ENCODE measurements around the gene TNFRSF12A. TPM values are rescaled to one million over a fixed set of nuclear protein-coding genes. Genes with fewer than 3 reads are reported as not detected.

Gene TNFRSF12A
- total and polyA plus RNA-seq, 9 of the 15 experiments (the other 6 are each of a cell fraction or from before 2014, with no cell fraction given) = 0.41 to 61.8 (median 26.5) TPM

DNA sequence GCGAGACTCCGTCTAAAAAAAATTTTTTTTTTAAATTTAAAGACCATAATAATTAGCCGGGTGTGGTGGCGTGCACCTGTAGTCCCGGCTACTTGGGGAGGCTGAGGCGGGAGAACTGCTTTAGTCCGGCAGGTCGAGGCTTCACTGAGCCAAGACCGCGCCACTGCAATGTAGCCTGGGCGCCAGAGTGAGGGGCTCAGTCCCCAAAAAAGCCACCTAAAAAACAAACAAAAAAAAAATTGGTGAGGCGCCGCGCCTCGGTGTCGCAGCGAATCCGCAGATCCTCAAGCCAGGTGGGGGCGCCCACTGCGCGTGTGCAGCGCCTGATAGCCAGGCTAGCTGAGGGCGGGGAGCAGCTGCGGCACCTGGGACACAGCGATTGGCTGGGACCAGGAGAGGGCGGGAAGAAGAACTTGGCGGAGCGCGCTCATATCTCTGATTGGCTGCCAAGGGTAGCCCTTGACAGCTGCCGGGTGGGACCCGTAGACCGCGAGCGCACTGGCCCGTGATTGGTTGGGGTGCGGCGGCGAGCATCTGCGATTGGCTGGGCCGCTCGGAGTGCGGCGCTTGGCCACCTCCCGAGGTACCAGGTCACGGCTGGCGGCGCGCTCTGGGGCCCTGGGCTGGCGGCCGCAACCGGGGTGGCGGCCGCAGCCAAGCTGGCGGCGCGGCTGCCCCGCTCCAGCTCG is 16.4 kb upstream of the TNFRSF12A start (continued):
- TF ChIP-seq RBBP5 (IDR thresholded peaks at IDR 0.05; ENCODE audit: borderline replicate concordance, insufficient read depth, low read length, poor library complexity, severe bottlenecking) (no peak), SMARCB1 (IDR thresholded peaks at IDR 0.05; ENCODE audit: insufficient read length, low read depth) (no peak), CC2D1A (IDR thresholded peaks at IDR 0.05) (peak; percentile 76), GATA2 (CRISPR knock-in tag; IDR thresholded peaks at IDR 0.05) (no peak), PHF21A (IDR thresholded peaks at IDR 0.05; ENCODE audit: borderline replicate concordance, low read depth) (peak; percentile 86; the same call in 1 of the 2 replicates), POLR2G (IDR thresholded peaks at IDR 0.05; ENCODE audit: low read depth, low read length) (peak; percentile 63), PHF8 (IDR thresholded peaks at IDR 0.05; ENCODE audit: borderline replicate concordance, low read length) (no peak), ZFP1 (CRISPR knock-in tag; IDR thresholded peaks at IDR 0.05) (no peak), SP2 (IDR thresholded peaks at IDR 0.05; ENCODE audit: extremely low read depth, low read depth, low read length, poor library complexity, severe bottlenecking) (peak; percentile 81), NFXL1 (CRISPR knock-in tag; IDR thresholded peaks at IDR 0.05) (no peak), SNRNP70 (optimal IDR thresholded peaks at IDR 0.05; ENCODE audit: low read depth, low read length) (no peak), YY1 (IDR thresholded peaks at IDR 0.05; ENCODE audit: borderline replicate concordance in 1 of 3, control insufficient read depth in 1 of 3, extremely low read depth in 1 of 3, insufficient read depth in 3 of 3, insufficient read length in 1 of 3, insufficient replicate concordance in 2 of 3, low read depth in 1 of 3, low read length in 2 of 3) (peak in 2 of 3 experiments; percentile 22 to 27), STAG1 (CRISPR knock-in tag; IDR thresholded peaks at IDR 0.05; ENCODE audit: borderline replicate concordance) (peak; percentile 19; the same call in 1 of the 2 replicates)
- TF ChIP-seq, protein P1, sequence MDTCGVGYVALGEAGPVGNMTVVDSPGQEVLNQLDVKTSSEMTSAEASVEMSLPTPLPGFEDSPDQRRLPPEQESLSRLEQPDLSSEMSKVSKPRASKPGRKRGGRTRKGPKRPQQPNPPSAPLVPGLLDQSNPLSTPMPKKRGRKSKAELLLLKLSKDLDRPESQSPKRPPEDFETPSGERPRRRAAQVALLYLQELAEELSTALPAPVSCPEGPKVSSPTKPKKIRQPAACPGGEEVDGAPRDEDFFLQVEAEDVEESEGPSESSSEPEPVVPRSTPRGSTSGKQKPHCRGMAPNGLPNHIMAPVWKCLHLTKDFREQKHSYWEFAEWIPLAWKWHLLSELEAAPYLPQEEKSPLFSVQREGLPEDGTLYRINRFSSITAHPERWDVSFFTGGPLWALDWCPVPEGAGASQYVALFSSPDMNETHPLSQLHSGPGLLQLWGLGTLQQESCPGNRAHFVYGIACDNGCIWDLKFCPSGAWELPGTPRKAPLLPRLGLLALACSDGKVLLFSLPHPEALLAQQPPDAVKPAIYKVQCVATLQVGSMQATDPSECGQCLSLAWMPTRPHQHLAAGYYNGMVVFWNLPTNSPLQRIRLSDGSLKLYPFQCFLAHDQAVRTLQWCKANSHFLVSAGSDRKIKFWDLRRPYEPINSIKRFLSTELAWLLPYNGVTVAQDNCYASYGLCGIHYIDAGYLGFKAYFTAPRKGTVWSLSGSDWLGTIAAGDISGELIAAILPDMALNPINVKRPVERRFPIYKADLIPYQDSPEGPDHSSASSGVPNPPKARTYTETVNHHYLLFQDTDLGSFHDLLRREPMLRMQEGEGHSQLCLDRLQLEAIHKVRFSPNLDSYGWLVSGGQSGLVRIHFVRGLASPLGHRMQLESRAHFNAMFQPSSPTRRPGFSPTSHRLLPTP (IDR thresholded peaks at IDR 0.05; ENCODE audit: borderline replicate concordance, extremely low read depth, insufficient read length) = no peak
- TF ChIP-seq, protein P2, sequence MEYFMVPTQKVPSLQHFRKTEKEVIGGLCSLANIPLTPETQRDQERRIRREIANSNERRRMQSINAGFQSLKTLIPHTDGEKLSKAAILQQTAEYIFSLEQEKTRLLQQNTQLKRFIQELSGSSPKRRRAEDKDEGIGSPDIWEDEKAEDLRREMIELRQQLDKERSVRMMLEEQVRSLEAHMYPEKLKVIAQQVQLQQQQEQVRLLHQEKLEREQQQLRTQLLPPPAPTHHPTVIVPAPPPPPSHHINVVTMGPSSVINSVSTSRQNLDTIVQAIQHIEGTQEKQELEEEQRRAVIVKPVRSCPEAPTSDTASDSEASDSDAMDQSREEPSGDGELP (CRISPR knock-in tag; IDR thresholded peaks at IDR 0.05; ENCODE audit: borderline replicate concordance) = peak; percentile 96

Measured in K562 (cell line).